RWPE2 (cell line): Measurements from ENCODE around the gene CACNA1E.

ENCODE experiments used
- ATAC-seq: fragments of 200-7000 bp; cut with Tn5 transposase; 3 replicates; pipeline ENCODE4 v1.9.1; 2021; ENCODE audit warnings: low read depth
- DNase-seq: peaks from one replicate; pipeline ENCODE4 v3.0.0-alpha.2; 2020; ENCODE audit warnings: low spot score
- H3K27ac ChIP-seq: fragments of 450-650 bp; 2 replicates; pipeline ENCODE4 v1.5.1; 2017; ENCODE audit warnings: mild to moderate bottlenecking; ENCODE audit not compliant: poor library complexity, severe bottlenecking
- H3K27me3 ChIP-seq: fragments of 250-450 bp; sonication (Bioruptor Pico); 2 replicates; pipeline ENCODE4 v1.5.1; 2021; ENCODE audit warnings: mild to moderate bottlenecking, moderate library complexity; ENCODE audit not compliant: insufficient read depth, poor library complexity, severe bottlenecking
- H3K36me3 ChIP-seq: fragments of 250-450 bp; sonication (Bioruptor Pico); 2 replicates; pipeline ENCODE4 v1.5.1; 2020; ENCODE audit warnings: low read depth, mild to moderate bottlenecking, moderate library complexity
- H3K4me1 ChIP-seq: fragments of 250-450 bp; sonication (Bioruptor Pico); 2 replicates; pipeline ENCODE4 v1.5.1; 2021; ENCODE audit warnings: mild to moderate bottlenecking, moderate library complexity; ENCODE audit not compliant: insufficient read depth, poor library complexity, severe bottlenecking
- H3K4me3 ChIP-seq: fragments of 250-450 bp; sonication (Bioruptor Pico); 2 replicates; pipeline ENCODE4 v1.5.1; 2021; ENCODE audit warnings: mild to moderate bottlenecking, moderate library complexity; ENCODE audit not compliant: severe bottlenecking
- H3K9me3 ChIP-seq: fragments of 250-450 bp; sonication (Bioruptor Pico); 2 replicates; pipeline ENCODE4 v1.5.1; 2021; ENCODE audit warnings: mild to moderate bottlenecking, moderate library complexity; ENCODE audit not compliant: severe bottlenecking
- TF ChIP-seq, protein P1 (sequence below): fragments of 450-650 bp; IDR thresholded peaks from one replicate; pipeline ENCODE4 v1.5.1; 2017; ENCODE audit warnings: mild to moderate bottlenecking, moderate library complexity; ENCODE audit not compliant: poor library complexity, severe bottlenecking

Gene CACNA1E

DNA sequence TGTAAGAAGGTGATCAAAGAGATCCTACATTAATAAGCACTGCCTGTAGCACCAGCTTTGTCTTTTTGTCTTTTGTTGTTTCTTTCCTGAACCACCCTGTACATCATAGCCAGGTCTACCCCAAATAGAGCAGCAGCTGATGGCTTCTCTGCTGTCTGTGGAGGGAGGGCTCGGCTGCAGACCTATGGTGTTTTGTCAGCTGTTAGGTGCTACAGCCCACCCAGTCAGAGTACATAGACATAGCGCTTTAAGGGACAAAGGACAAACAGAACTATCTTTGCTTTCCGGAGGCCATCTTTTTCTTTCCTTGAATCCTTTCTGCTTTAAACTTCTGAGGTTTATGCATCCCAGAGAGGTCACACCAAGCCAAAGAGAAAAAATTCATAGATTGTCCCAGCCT lies 320.1 kb downstream of the CACNA1E start:
- Histone ChIP-seq H3K4me3 (no peak overlapping the region), H3K36me3 (no peaks in the 10 kb centered on the region), H3K27ac (no peak overlapping the region), H3K27me3 (no peaks in the 10 kb centered on the region), H3K9me3 (no peaks in the 10 kb centered on the region), H3K4me1 (no peaks in the 10 kb centered on the region)
- ATAC-seq: no peak
- no peak for DNase-seq
- TF ChIP-seq, protein P1, sequence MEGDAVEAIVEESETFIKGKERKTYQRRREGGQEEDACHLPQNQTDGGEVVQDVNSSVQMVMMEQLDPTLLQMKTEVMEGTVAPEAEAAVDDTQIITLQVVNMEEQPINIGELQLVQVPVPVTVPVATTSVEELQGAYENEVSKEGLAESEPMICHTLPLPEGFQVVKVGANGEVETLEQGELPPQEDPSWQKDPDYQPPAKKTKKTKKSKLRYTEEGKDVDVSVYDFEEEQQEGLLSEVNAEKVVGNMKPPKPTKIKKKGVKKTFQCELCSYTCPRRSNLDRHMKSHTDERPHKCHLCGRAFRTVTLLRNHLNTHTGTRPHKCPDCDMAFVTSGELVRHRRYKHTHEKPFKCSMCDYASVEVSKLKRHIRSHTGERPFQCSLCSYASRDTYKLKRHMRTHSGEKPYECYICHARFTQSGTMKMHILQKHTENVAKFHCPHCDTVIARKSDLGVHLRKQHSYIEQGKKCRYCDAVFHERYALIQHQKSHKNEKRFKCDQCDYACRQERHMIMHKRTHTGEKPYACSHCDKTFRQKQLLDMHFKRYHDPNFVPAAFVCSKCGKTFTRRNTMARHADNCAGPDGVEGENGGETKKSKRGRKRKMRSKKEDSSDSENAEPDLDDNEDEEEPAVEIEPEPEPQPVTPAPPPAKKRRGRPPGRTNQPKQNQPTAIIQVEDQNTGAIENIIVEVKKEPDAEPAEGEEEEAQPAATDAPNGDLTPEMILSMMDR: no peak

DNA sequence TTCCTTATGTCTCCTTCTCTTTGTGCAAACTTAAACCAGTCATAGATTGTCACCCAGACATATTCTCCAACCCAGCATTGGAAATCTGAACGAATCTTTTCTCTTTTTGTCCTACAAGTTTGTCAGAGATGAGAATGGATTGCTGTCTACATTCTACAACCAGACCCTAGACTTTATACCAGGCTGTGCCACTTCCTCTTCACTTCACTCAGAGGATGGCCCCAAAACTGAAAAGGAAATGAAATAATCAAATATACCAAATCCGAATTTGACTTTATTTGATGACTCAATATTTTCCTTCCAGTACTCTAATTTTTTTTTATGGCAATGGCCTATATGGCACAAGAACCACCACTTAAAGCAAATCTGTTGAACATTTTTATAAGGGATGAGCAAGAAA lies 321.7 kb downstream of the CACNA1E start:
- Histone ChIP-seq H3K9me3 (no peaks in the 10 kb centered on the region), H3K4me3 (no peak overlapping the region), H3K4me1 (no peaks in the 10 kb centered on the region), H3K27me3 (no peaks in the 10 kb centered on the region), H3K27ac (no peak overlapping the region), H3K36me3 (no peaks in the 10 kb centered on the region)
- ATAC-seq (no peak), DNase-seq (no peak)
- TF ChIP-seq, protein P1: no peak

DNA sequence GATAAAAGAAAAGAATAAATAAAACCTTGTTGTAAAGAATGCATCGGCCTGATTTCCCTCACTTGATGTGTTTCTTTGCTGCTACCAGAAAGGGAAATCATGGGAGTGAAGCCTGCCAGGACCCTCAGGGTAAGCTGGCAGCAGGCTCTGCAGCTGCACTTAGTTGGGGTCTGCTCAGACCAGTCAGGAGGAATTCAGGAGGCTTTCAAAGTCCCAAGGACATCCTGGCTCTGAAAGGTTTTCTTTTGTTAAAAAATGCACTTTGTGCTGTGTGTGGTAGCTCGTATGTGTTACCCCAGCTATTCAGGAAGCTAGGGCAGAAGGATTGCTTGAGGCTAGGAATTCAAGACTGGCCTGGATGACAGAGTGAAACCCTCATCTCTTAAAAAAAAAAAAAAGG lies 323.4 kb downstream of the CACNA1E start:
- no peaks in the 10 kb centered on the region for H3K36me3 ChIP-seq
- TF ChIP-seq, protein P1: no peak
- peaks cover 5% of the 10 kb centered on the region for H3K27me3 ChIP-seq
- H3K4me1 ChIP-seq: no peaks in the 10 kb centered on the region
- no peak overlapping the region for H3K27ac ChIP-seq
- H3K4me3 ChIP-seq: no peak overlapping the region
- H3K9me3 ChIP-seq: no peaks in the 10 kb centered on the region
- no peak for DNase-seq
- no peak for ATAC-seq

DNA sequence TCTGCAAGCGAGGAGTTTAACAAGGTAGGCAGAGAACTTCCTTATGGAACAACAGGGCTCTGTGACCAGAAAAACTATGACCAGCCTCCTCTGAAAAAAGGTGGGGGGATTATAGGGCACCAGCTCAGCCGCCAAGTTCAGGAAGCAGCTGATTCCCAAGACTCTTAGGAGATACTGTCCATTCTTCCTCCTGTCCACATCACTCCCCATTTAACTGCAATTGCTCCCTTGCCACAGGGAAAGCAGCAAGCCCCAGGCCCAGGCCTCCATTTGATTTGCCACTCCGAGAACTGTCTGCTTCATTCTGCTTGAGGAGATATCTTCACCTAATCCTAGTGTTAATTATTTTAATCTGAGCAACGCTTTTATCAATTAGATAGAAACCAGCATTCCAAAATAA lies 323.9 kb downstream of the CACNA1E start:
- peaks cover 5% of the 10 kb centered on the region for H3K27me3 ChIP-seq
- no peak for ATAC-seq
- TF ChIP-seq, protein P1: no peak

DNA sequence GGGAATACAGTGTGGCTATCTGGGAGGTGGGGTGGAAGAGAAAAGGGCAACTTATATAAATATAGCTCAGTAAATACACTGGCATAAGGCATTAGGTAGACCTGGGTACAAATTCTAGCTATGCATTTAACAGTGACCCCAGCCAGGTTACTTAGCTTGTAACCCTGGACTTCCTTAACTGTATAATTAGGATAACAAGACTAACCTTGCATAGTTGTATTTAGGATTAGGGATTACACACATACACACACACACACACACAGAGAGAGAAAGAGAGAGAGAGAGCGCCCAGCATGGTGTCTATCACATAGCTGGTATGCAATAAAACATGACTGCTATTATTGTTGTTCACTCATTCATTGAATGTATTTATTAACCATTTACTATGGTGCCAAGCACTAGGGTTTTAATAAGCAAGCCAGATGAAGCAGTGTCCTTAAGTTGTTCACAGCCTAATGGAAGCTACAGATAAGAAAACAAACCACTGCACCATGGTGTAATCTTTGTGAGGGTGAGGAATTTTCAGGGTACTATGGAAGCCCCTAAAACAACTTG lies 326.8 kb downstream of the CACNA1E start:
- TF ChIP-seq, protein P1: no peak
- H3K27ac ChIP-seq: no peak overlapping the region
- H3K36me3 ChIP-seq: no peaks in the 10 kb centered on the region
- H3K27me3 ChIP-seq: peaks cover 5% of the 10 kb centered on the region
- H3K4me3 ChIP-seq: no peak overlapping the region
- DNase-seq: no peak
- ATAC-seq: no peak
- no peaks in the 10 kb centered on the region for H3K9me3 ChIP-seq
- no peaks in the 10 kb centered on the region for H3K4me1 ChIP-seq

More for the DNA sequence above, 323.9 kb downstream of the CACNA1E start:
- no peak overlapping the region for H3K27ac ChIP-seq
- no peaks in the 10 kb centered on the region for H3K9me3 ChIP-seq
- no peak for DNase-seq
- H3K4me3 ChIP-seq: no peak overlapping the region
- H3K36me3 ChIP-seq: no peaks in the 10 kb centered on the region
- H3K4me1 ChIP-seq: no peaks in the 10 kb centered on the region
